GM23338 (cell line): Measurements from ENCODE around the gene LAPTM5.

Experiments used
- EZH2 ChIP-seq: fragments of 200-600 bp; sonication (generic); IDR thresholded peaks from one replicate; pipeline ENCODE4 v1.8.0; 2017; ENCODE audit warnings: antibody characterized with exemption, mild to moderate bottlenecking, low read depth; ENCODE audit not compliant: unreplicated experiment
- POLR2AphosphoS5 ChIP-seq: IDR thresholded peaks from 2 replicates; pipeline ENCODE4 v1.6.1; 2016; ENCODE audit warnings: antibody characterized with exemption, low read depth
- ZNF331 ChIP-seq: fragments of 250-450 bp; sonication (Bioruptor Pico); IDR thresholded peaks from 2 replicates; pipeline ENCODE4 v1.5.0; 2020; ENCODE audit warnings: low read depth, mild to moderate bottlenecking, moderate library complexity
- TF ChIP-seq, protein P1 (sequence below): IDR thresholded peaks from one replicate; pipeline ENCODE4 v1.6.1; 2018; ENCODE audit warnings: antibody characterized with exemption; ENCODE audit not compliant: unreplicated experiment
- TF ChIP-seq, protein P2 (sequence below), 2 experiments: fragments of 200-600 bp in 1 of 2; sonication (generic) in 1 of 2; conservative IDR thresholded peaks; 2 replicates each; pipeline versions ENCODE4 v1.5.1 to v1.6.1; 2016 to 2017; ENCODE audit warnings: antibody characterized with exemption in 2 of 2, low read depth in 2 of 2, mild to moderate bottlenecking in 2 of 2, moderate library complexity in 1 of 2

DNA sequence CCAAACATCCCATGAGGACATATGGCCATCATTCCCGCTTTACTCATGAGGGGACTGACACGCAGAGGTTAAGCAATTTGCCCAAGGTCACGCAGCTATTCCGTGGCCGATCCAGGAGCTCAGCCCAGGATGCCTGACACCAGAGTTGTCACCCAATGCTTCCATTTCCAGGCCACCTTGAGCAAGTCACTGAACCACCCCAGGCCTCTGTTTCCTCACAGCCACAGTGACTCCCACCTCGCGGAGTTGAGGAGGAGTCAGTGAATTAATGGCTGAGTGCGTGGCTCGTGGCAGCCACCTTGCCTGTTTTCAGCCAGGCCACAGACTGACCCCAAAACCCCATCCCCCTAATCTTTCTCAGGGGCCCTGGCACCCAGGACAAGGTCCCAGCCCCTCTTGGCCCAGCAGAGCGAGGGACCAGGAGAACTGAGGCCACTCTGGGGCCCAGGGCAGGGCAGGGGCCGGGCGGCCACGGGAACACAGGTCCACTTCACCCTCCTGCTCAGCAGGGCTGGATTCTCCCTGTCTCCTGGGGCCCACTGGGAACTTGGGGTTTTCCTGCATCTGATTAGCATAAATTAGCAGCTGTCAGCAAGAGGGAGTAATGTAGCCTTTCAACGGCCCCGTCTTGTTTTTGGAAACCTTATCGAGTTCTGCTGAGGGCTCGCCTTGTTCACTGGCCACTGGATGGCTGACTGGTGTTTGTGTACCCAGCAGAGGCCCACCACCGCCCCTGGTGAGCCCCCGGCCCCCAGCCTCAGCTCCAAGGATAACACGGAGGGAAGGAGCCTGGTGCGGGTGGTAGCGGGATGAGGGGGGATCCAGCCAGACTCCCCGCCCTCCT is 19.7 kb upstream of the LAPTM5 start:
- TF ChIP-seq, protein P1, sequence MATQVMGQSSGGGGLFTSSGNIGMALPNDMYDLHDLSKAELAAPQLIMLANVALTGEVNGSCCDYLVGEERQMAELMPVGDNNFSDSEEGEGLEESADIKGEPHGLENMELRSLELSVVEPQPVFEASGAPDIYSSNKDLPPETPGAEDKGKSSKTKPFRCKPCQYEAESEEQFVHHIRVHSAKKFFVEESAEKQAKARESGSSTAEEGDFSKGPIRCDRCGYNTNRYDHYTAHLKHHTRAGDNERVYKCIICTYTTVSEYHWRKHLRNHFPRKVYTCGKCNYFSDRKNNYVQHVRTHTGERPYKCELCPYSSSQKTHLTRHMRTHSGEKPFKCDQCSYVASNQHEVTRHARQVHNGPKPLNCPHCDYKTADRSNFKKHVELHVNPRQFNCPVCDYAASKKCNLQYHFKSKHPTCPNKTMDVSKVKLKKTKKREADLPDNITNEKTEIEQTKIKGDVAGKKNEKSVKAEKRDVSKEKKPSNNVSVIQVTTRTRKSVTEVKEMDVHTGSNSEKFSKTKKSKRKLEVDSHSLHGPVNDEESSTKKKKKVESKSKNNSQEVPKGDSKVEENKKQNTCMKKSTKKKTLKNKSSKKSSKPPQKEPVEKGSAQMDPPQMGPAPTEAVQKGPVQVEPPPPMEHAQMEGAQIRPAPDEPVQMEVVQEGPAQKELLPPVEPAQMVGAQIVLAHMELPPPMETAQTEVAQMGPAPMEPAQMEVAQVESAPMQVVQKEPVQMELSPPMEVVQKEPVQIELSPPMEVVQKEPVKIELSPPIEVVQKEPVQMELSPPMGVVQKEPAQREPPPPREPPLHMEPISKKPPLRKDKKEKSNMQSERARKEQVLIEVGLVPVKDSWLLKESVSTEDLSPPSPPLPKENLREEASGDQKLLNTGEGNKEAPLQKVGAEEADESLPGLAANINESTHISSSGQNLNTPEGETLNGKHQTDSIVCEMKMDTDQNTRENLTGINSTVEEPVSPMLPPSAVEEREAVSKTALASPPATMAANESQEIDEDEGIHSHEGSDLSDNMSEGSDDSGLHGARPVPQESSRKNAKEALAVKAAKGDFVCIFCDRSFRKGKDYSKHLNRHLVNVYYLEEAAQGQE = no peak
- TF ChIP-seq, protein P2, sequence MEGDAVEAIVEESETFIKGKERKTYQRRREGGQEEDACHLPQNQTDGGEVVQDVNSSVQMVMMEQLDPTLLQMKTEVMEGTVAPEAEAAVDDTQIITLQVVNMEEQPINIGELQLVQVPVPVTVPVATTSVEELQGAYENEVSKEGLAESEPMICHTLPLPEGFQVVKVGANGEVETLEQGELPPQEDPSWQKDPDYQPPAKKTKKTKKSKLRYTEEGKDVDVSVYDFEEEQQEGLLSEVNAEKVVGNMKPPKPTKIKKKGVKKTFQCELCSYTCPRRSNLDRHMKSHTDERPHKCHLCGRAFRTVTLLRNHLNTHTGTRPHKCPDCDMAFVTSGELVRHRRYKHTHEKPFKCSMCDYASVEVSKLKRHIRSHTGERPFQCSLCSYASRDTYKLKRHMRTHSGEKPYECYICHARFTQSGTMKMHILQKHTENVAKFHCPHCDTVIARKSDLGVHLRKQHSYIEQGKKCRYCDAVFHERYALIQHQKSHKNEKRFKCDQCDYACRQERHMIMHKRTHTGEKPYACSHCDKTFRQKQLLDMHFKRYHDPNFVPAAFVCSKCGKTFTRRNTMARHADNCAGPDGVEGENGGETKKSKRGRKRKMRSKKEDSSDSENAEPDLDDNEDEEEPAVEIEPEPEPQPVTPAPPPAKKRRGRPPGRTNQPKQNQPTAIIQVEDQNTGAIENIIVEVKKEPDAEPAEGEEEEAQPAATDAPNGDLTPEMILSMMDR (conservative IDR thresholded peaks at IDR 0.05; ENCODE audit: low read depth in 2 of 2) = no peak
- TF ChIP-seq ZNF331 (CRISPR knock-in tag) = no peak
- no peak for TF ChIP-seq POLR2AphosphoS5
- TF ChIP-seq EZH2 = no peak
